Measurements from ENCODE around the gene ALKBH8. TPM values are rescaled to one million over a fixed set of nuclear protein-coding genes. Genes with fewer than 3 reads are reported as not detected.
A peak's percentile ranks its signal among the peaks of the same experiment; 100 is the strongest.

Gene ALKBH8
- total RNA-seq, 4 donors from 2014 or later: 7.4 to 11.6 (median 10.9) TPM

DNA sequence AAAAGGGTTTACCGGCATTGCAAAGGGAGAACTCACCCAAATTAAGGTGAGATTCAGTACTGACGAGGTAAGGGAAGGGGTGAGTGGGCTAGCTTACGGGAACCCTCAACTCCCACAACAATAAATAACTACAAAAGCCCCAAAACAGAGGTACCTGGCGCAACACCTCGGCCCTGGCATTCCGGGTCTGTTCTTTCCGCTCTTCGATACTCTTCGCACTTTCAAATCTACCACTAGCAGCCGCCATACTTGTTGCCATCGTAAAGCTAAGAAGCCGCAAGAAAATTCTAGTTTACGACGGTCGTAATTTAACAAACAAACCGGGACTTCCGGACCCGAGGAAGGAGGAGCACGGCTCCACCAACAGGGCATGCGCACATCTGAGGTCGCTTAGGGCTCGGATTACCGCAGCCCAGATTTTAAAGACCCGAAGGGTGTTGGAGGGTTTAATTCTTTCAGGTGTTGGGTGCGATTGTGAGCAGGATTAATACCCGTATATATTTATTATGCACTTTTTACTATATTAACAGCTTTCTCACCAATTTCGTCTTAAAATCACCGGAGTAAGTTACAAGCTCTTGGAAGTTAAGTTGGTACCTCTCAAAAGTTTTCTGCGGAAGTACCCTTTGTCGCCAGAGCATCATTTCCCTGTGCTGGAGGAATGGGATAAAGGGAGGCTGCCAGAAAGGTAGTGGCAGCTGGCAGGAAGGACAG, 107.8 kb downstream of the ALKBH8 start, which contains the start of gene CWF19L2:
CWF19L2 (minus strand) TSS at position 268 of the 714 bp plus-strand sequence; CDS start at position 259, 9 bp downstream.
- H3K36me3 ChIP-seq: peaks cover 12 to 15% of the 10 kb centered on the region in 2 donors

DNA sequence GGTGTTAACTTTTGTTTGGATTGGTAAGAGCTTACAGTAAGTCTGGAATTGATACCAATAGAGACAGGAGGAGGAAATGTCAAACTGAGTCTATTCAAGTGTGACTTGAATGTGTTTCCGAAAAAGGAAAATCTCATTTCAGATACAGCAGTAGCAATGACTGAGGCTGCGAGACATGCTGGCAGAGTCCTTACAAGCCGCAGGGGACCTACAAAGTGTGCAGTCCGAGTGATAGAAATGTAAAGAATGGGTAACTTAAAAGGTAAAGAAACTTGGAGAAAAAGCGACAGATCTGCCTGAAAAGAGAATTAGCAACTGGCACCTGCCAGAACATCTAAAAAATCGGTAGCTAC, 108.4 kb downstream of the ALKBH8 start:
- WGBS, 2 donors: 1% methylated on average over 6 of the region's 6 CpGs
- no peak for DNase-seq
- no peaks in the 10 kb centered on the region for H3K9me3 ChIP-seq
- peak overlapping the region; percentile 47 to 93 (median 68) for H3K4me3 ChIP-seq (replicated peaks in 1 of 3)
- peaks cover 16 to 19% of the 10 kb centered on the region in 2 donors for H3K36me3 ChIP-seq
- peaks cover 5 to 10% of the 10 kb centered on the region in 2 donors for H3K4me1 ChIP-seq
- H3K27me3 ChIP-seq: no peaks in the 10 kb centered on the region
- peak overlapping the region in 2 of 3 donors; percentile 72 to 73 for H3K27ac ChIP-seq
- intact Hi-C loops (cut with DNase I): no loop called here
- TF ChIP-seq CTCF (IDR thresholded peaks at IDR 0.05) (no peak), POLR2A (IDR thresholded peaks at IDR 0.05) (no peak)

More for the DNA sequence above, 107.8 kb downstream of the ALKBH8 start, which contains the start of gene CWF19L2:
- H3K9me3 ChIP-seq: no peaks in the 10 kb centered on the region
- peak in 1 of 6 experiments; percentile 17 for TF ChIP-seq CTCF (IDR thresholded peaks at IDR 0.05)
- TF ChIP-seq POLR2A (IDR thresholded peaks at IDR 0.05): peak in 1 of 2 donors; percentile 68
- H3K27ac ChIP-seq: peak within 1 kb of the TSS; percentile 63 to 73 (median 72)
- H3K4me1 ChIP-seq: peaks cover 5 to 10% of the 10 kb centered on the region in 2 donors
- WGBS, 2 donors: 1% methylated on average over 30 of the region's 30 CpGs
- intact Hi-C loops (cut with DNase I): no loop called here
- DNase-seq: peak; percentile 88 to 91
- H3K27me3 ChIP-seq: no peaks in the 10 kb centered on the region
- H3K4me3 ChIP-seq (replicated peaks in 1 of 3): peak within 1 kb of the TSS; percentile 47 to 93 (median 68)

- Histone ChIP-seq H3K4me1 (peaks cover 5 to 10% of the 10 kb centered on the region in 2 donors), H3K4me3 (replicated peaks in 1 of 3) (no peak overlapping the region), H3K9me3 (no peaks in the 10 kb centered on the region), H3K27ac (no peak overlapping the region), H3K27me3 (no peaks in the 10 kb centered on the region), H3K36me3 (peaks cover 16 to 19% of the 10 kb centered on the region in 2 donors)
- no peak for DNase-seq
- 87 to 100% methylated on average over 3 to 5 of the region's 5 CpGs for WGBS, 2 donors
- intact Hi-C loops (cut with DNase I): no loop called here
- TF ChIP-seq CTCF (IDR thresholded peaks at IDR 0.05) (no peak), POLR2A (IDR thresholded peaks at IDR 0.05) (no peak)
Observed at GRCh38 chr11:107453594-107454286, 111.8 kb downstream of the ALKBH8 start.

Other genes starting within 250 kb of the ALKBH8 start
- 10 to 100 TPM; 26.2 to 50.9 (median 34.3) TPM for gene CWF19L2, start 107.9 kb downstream of the ALKBH8 start, total RNA-seq
- gene ELMOD1, start 25.4 kb upstream of the ALKBH8 start, total RNA-seq: not detected
- gene SLN, start 146.3 kb upstream of the ALKBH8 start, total RNA-seq: not detected

Measured in thyroid gland (tissue), 4 donors.